Astrocyte of the cerebellum (primary cell): ENCODE data around the gene SLFN12L.

Experiments
- DNase-seq: peaks from one replicate; pipeline ENCODE4 v3.0.0-alpha.2; 2011; ENCODE audit warnings: low read depth
- H3K4me3 ChIP-seq: 2 replicates; pipeline ENCODE4 v1.5.1; 2011; ENCODE audit warnings: mild to moderate bottlenecking, low read depth, low read length, moderate library complexity
- CTCF ChIP-seq: IDR thresholded peaks from 2 replicates; pipeline ENCODE4 v1.5.1; 2012; ENCODE audit warnings: low read length, low read depth, moderate library complexity, mild to moderate bottlenecking; ENCODE audit errors: missing control alignments
- in situ Hi-C: cut with HindIII; loops from 2 replicates; pipeline ENCODE4 v1.10.0; 2017; ENCODE audit warnings: low sequenced_read_pairs

The SLFN12L gene

GRCh38 chr17:35557353-35557752 is 19.9 kb upstream of the SLFN12L start:
- in situ Hi-C loops = no loop called here
- no peak overlapping the region for H3K4me3 ChIP-seq
- no peak for DNase-seq
- no peak for TF ChIP-seq CTCF

- no peak for DNase-seq
- H3K4me3 ChIP-seq = no peak overlapping the region
- TF ChIP-seq CTCF = peak; percentile 24
- in situ Hi-C loops = no loop called here
These were observed 18.2 kb upstream of the SLFN12L start for GRCh38 chr17:35555691-35556090.

GRCh38 chr17:35554668-35555067 is 17.2 kb upstream of the SLFN12L start:
- H3K4me3 ChIP-seq = no peak overlapping the region
- no peak for DNase-seq
- TF ChIP-seq CTCF = no peak
- in situ Hi-C loops = no loop called here

GRCh38 chr17:35553310-35553709 is 15.8 kb upstream of the SLFN12L start:
- no peak overlapping the region for H3K4me3 ChIP-seq
- TF ChIP-seq CTCF = no peak
- DNase-seq = no peak
- in situ Hi-C loops = no loop called here

GRCh38 chr17:35548978-35549377 is 11.5 kb upstream of the SLFN12L start:
- DNase-seq = no peak
- in situ Hi-C loops = loop anchor here (25.0 kb wide), 2 partner anchors 412 to 1112 kb away; partner anchors contain the start of genes NLE1 and UNC45B
- no peak for TF ChIP-seq CTCF
- no peak overlapping the region for H3K4me3 ChIP-seq

GRCh38 chr17:35548208-35548810 is 10.8 kb upstream of the SLFN12L start:
- no peak for DNase-seq
- H3K4me3 ChIP-seq = no peak overlapping the region
- no peak for TF ChIP-seq CTCF
- in situ Hi-C loops = loop anchor here (25.0 kb wide), 2 partner anchors 411 to 1111 kb away; partner anchors contain the start of genes NLE1 and UNC45B
